T-cell (primary cell): Measurements from ENCODE around the gene ROCK2. TPM values are rescaled to one million over a fixed set of nuclear protein-coding genes. Genes with fewer than 3 reads are reported as not detected.

Experiments
- ATAC-seq, 4 experiments: fragments of 200-7000 bp in 3 of 4; fragments of 150-1000 bp in 1 of 4; cut with Tn5 transposase; replicated peaks in 1 of 4; 1 replicate in 3 of 4; 2 replicates in 1 of 4; pipeline ENCODE4 v1.10.0; 2021; ENCODE audit warnings: moderate library complexity in 3 of 4, mild to moderate bottlenecking in 2 of 4, moderate number of reproducible peaks in 1 of 4
- CTCF ChIA-PET, 2 donors: fragments of 300-600 bp; sonication (Branson Sonifier 250); formaldehyde crosslinking; loops; one replicate each; lab custom pipeline; 2022; ENCODE audit warnings: antibody characterized with exemption in 2 of 2; lab: Charles Lee
- POLR2A ChIA-PET, 2 donors: fragments of 300-600 bp; sonication (Branson Sonifier 250); formaldehyde crosslinking; loops; one replicate each; lab custom pipeline; 2022; ENCODE audit warnings: antibody characterized with exemption in 2 of 2; lab: Charles Lee
- DNase-seq, 35 experiments: peaks; one replicate each; pipeline versions ENCODE4 v3.0.0 to v3.0.0-alpha.2; 2013 to 2023
- H3K27ac ChIP-seq: one replicate; pipeline ENCODE4 v1.5.1; 2013; ENCODE audit warnings: low read length
- H3K27me3 ChIP-seq, 2 experiments: replicated peaks in 1 of 2; 1 replicate in 1 of 2; 2 replicates in 1 of 2; pipeline versions ENCODE4 v1.6.1 to v1.7.0; 2013; ENCODE audit warnings: low read length in 1 of 2, mixed read lengths in 1 of 2; ENCODE audit not compliant: control insufficient read depth in 2 of 2, insufficient read depth in 2 of 2; ENCODE audit errors: extremely low read depth in 1 of 2
- H3K36me3 ChIP-seq, 2 donors: 1 replicate in 1 of 2; 2 replicates in 1 of 2; pipeline versions ENCODE4 v1.6.1 to v1.7.0; 2013; ENCODE audit warnings: low read length in 1 of 2; ENCODE audit not compliant: control insufficient read depth in 2 of 2, insufficient read depth in 1 of 2; ENCODE audit errors: extremely low read depth in 1 of 2
- H3K4me1 ChIP-seq, 2 experiments: 1 replicate in 1 of 2; 2 replicates in 1 of 2; pipeline versions ENCODE4 v1.6.1 to v1.7.0; 2013; ENCODE audit warnings: low read length in 2 of 2, mixed read lengths in 1 of 2; ENCODE audit not compliant: insufficient read depth in 2 of 2, control insufficient read depth in 1 of 2; ENCODE audit errors: extremely low read depth in 1 of 2
- H3K4me3 ChIP-seq, 2 donors: 1 replicate in 1 of 2; 2 replicates in 1 of 2; pipeline versions ENCODE4 v1.5.1 to v1.7.0; 2013; ENCODE audit warnings: mild to moderate bottlenecking in 2 of 2, low read length in 1 of 2, moderate library complexity in 1 of 2; ENCODE audit not compliant: control insufficient read depth in 1 of 2; ENCODE audit errors: extremely low read depth in 1 of 2
- H3K9me3 ChIP-seq: 2 replicates; pipeline ENCODE4 v1.7.0; 2013
- H3K27ac Mint-ChIP-seq, 2 donors: one replicate each; pipeline ENCODE4 v1.8.0; 2020 to 2021; ENCODE audit warnings: mild to moderate bottlenecking in 2 of 2, mixed read lengths in 2 of 2
- H3K27me3 Mint-ChIP-seq, 2 donors: one replicate each; pipeline ENCODE4 v1.8.0; 2021 to 2022; ENCODE audit warnings: mixed read lengths in 2 of 2
- H3K36me3 Mint-ChIP-seq: one replicate; pipeline ENCODE4 v1.8.0; 2021; ENCODE audit warnings: mixed read lengths
- H3K4me1 Mint-ChIP-seq, 3 donors: one replicate each; pipeline ENCODE4 v1.8.0; 2020 to 2022; ENCODE audit warnings: mixed read lengths in 3 of 3, mild to moderate bottlenecking in 1 of 3
- H3K4me3 Mint-ChIP-seq, 3 donors: one replicate each; pipeline ENCODE4 v1.8.0; 2020 to 2022; ENCODE audit warnings: mild to moderate bottlenecking in 3 of 3, mixed read lengths in 3 of 3, moderate library complexity in 3 of 3
- H3K9me3 Mint-ChIP-seq, 3 donors: one replicate each; pipeline ENCODE4 v1.8.0; 2020 to 2022; ENCODE audit warnings: mixed read lengths in 3 of 3
- WGBS: methylation state at CpG from one replicate; pipeline ENCODE4 v1.1.5; 2013; ENCODE audit warnings: missing lambda C conversion rate; ENCODE audit not compliant: insufficient coverage; 5-methylcytosine and 5-hydroxymethylcytosine counted together
- total RNA-seq, 35 experiments: library from RNA in 6 of 35; stranded (reverse) in 6 of 35; fragments of 120-200 nt in 1 of 35; gene quantifications; one replicate each; pipeline versions ENCODE4 v1.2.1 to v1.2.4 and lab custom pipeline; 2013 to 2026

Gene ROCK2
- total RNA-seq, 5 donors from 2014 or later (not counting 1 experiment from before 2014, with no cell fraction given): 15.5 to 22.3 (median 18.6) TPM

DNA sequence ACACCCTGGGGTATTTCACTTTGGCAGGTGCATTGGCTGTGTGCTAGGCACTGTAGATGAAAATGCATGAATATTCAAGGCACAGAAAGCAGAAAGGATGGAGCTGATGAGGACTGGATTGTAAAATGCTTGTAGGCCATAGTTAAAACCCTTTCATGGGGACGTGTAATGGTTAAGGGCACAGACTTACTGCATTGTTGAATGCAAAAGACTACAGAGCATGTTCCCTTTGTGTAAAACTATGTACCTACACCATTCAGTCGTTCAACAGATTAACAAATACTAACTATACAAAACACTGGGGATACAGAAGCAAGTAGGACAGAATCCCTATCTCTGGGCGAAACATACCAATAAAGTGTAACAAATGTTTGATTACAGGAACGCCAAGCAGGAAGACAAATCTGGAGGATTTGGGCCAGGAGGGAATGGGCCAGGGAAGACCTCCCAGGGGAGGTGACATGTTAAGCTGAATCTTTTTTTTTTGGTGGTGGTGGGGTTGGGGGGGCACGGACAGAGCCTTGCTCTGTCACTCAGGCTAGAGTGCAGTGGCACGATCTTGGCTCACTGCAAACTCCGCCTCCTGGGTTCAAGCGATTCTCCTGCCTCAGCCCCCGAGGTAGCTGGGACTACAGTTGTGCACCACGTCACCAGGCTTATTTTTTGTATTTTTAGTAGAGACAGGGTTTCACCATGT is 19.6 kb upstream of the ROCK2 start:
- Histone ChIP-seq H3K9me3 (no peaks in the 10 kb centered on the region), H3K4me3 (no peak overlapping the region), H3K27ac (no peak overlapping the region), H3K27me3 (no peaks in the 10 kb centered on the region), H3K4me1 (no peaks in the 10 kb centered on the region), H3K36me3 (no peaks in the 10 kb centered on the region)
- ATAC-seq (no peak), DNase-seq (no peak)
- Mint-ChIP-seq H3K4me1 (no peaks in the 10 kb centered on the region), H3K9me3 (no peaks in the 10 kb centered on the region), H3K36me3 (no peaks in the 10 kb centered on the region), H3K27me3 (no peaks in the 10 kb centered on the region), H3K4me3 (no peak overlapping the region), H3K27ac (no peak overlapping the region)
- WGBS: 100% methylated on average over 2 of the region's 10 CpGs
- ChIA-PET CTCF (no interaction called here), POLR2A (interaction anchor here in 1 of 2 donors (0.7 kb wide), 1 partner anchor 35 kb away, joined by 8 read pairs; no protein-coding TSS in a partner anchor)

DNA sequence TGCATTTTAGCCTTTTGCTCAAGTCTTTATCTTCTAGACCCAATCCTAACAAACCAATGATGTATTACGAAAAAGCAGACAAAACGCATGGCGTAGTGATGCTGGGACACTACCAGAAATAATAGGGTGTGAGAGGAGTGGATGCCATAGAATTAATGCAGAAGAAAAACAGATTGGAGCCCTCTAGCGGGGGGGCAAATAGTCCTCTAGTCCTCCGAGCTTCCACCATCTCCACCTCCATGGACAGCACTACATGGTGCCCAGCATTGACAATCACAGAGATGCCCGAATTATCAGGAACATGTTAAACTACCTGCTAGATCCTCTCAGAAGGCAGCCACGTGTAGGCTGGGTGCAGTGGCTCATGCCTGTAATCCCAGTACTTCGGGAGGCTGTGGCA is 15.4 kb upstream of the ROCK2 start:
- Histone ChIP-seq H3K27ac (no peak overlapping the region), H3K27me3 (no peaks in the 10 kb centered on the region), H3K4me1 (no peaks in the 10 kb centered on the region), H3K9me3 (no peaks in the 10 kb centered on the region), H3K36me3 (no peaks in the 10 kb centered on the region), H3K4me3 (no peak overlapping the region)
- H3K4me3 Mint-ChIP-seq: no peak overlapping the region
- ChIA-PET POLR2A (no interaction called here), CTCF (no interaction called here)
- no peaks in the 10 kb centered on the region for H3K27me3 Mint-ChIP-seq
- no peak for ATAC-seq
- DNase-seq: no peak
- no peaks in the 10 kb centered on the region for H3K36me3 Mint-ChIP-seq
- H3K4me1 Mint-ChIP-seq: no peaks in the 10 kb centered on the region
- 62% methylated on average over 3 of the region's 8 CpGs for WGBS
- no peaks in the 10 kb centered on the region for H3K9me3 Mint-ChIP-seq
- no peak overlapping the region for H3K27ac Mint-ChIP-seq

DNA sequence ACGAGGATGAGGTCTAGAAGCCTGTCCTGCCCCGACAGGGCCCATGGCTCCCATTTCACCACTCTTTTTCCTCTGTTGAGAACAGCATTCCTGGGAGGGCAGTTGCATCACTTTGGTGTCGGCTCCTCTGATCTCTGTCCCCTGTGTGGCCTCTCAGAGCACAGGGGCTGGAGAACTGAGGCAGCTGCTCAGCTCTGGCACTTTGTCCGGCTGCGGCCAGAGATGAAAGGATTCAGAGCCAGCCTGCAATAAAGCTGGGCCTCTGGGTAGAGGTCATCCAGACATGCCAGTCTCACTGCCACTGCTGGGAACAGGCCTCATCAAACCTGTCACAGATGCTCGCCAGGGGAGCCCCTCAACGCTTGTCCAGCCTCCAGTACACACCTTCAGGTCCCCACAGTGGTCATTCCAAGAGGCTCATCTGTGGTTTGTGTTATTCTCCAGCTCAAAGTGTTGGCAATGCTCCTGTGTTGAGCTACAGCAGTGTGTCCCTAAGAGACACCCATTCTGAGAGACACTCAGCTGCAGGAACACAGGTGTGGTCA is 13.1 kb upstream of the ROCK2 start:
- Mint-ChIP-seq H3K4me1 (no peaks in the 10 kb centered on the region), H3K27me3 (peaks cover 0 to 1% of the 10 kb centered on the region in 2 donors), H3K27ac (no peak overlapping the region), H3K4me3 (no peak overlapping the region), H3K9me3 (no peaks in the 10 kb centered on the region), H3K36me3 (no peaks in the 10 kb centered on the region)
- ChIA-PET CTCF (no interaction called here), POLR2A (no interaction called here)
- 85% methylated on average over 7 of the region's 7 CpGs for WGBS
- Histone ChIP-seq H3K36me3 (no peaks in the 10 kb centered on the region), H3K4me1 (no peaks in the 10 kb centered on the region), H3K27ac (no peak overlapping the region), H3K27me3 (no peaks in the 10 kb centered on the region), H3K9me3 (no peaks in the 10 kb centered on the region), H3K4me3 (no peak overlapping the region)
- DNase-seq (no peak), ATAC-seq (no peak)

DNA sequence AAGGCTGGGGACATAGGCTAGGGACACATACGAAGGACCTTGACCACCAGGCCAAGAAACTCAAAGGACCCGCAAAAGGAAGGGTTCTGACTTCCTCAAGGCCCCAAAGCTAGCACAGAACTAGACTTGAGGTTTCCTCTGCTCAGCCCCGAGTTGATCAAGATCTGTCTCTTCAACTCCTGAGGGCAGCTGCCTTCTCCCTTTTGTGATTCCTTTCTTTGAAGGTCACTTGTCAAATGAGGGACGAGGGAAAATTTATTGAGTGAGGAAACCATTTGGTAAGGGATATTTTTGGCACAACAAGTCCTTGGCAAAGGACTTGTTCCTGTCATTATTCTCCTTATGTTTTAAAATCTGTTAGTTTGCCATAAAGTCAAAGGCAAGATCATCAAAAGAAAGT is 12.3 kb upstream of the ROCK2 start:
- 8% methylated on average over 3 of the region's 4 CpGs for WGBS
- H3K9me3 Mint-ChIP-seq: no peaks in the 10 kb centered on the region
- ChIA-PET CTCF (no interaction called here), POLR2A (no interaction called here)
- no peak overlapping the region for H3K4me3 Mint-ChIP-seq
- no peaks in the 10 kb centered on the region for H3K4me1 ChIP-seq
- H3K27me3 Mint-ChIP-seq: peaks cover 0 to 1% of the 10 kb centered on the region in 2 donors
- DNase-seq (no peak), ATAC-seq (no peak)
- no peaks in the 10 kb centered on the region for H3K36me3 Mint-ChIP-seq
- no peak overlapping the region for H3K4me3 ChIP-seq
- no peaks in the 10 kb centered on the region for H3K4me1 Mint-ChIP-seq
- no peaks in the 10 kb centered on the region for H3K36me3 ChIP-seq
- no peaks in the 10 kb centered on the region for H3K27me3 ChIP-seq
- no peaks in the 10 kb centered on the region for H3K9me3 ChIP-seq
- no peak overlapping the region for H3K27ac ChIP-seq
- no peak overlapping the region for H3K27ac Mint-ChIP-seq

DNA sequence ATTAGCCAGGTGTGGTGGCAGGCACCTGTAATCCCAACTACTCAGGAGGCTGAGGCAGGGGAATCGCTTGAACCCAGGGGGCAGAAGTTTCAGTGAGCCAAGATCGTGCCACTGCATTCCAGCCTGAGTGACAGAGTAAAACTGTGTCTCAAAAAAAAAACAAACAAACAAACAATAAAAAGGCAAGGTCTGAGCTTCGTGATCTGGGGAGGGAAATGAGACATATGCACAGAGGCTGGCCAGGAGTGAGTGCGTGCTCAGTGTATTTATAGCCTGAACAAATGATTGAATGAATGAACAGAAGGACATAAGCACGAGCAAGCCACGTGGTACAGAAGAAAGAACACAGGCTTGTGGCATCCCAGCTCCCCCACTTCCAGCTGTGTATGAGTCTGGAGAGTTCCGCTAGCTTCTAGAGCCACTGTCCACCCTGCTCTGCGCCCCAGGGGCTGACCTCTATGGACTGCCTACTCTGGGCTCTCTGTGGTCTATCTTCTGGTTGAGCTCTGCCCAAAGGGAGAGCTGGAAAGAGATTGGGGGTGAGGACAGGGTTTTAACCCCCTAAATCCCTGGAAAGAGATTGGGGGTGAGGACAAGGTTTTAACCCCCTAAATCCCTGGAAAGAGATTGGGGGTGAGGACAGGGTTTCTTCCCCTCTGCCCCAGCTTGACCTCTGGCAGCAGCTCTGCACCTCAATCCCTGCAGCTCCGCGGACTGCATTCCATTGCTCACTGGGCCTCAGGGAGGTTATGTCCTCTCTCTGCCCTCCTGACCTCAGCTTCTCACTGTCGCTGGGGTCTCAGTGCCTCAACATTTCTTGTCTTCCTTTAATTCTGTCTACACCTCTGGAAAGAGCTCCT is 11.0 kb upstream of the ROCK2 start:
- DNase-seq (no peak), ATAC-seq (no peak)
- Histone ChIP-seq H3K9me3 (no peaks in the 10 kb centered on the region), H3K4me1 (no peaks in the 10 kb centered on the region), H3K27ac (no peak overlapping the region), H3K4me3 (no peak overlapping the region), H3K36me3 (no peaks in the 10 kb centered on the region), H3K27me3 (no peaks in the 10 kb centered on the region)
- Mint-ChIP-seq H3K4me3 (no peak overlapping the region), H3K4me1 (no peaks in the 10 kb centered on the region), H3K27ac (no peak overlapping the region), H3K27me3 (peaks cover 0 to 1% of the 10 kb centered on the region in 2 donors), H3K9me3 (no peaks in the 10 kb centered on the region), H3K36me3 (no peaks in the 10 kb centered on the region)
- POLR2A ChIA-PET: interaction anchor here in 1 of 2 donors (0.5 kb wide), 1 partner anchor 213 kb away, joined by 7 read pairs; no protein-coding TSS in a partner anchor
- CTCF ChIA-PET: no interaction called here
- 100% methylated on average over 6 of the region's 11 CpGs for WGBS

DNA sequence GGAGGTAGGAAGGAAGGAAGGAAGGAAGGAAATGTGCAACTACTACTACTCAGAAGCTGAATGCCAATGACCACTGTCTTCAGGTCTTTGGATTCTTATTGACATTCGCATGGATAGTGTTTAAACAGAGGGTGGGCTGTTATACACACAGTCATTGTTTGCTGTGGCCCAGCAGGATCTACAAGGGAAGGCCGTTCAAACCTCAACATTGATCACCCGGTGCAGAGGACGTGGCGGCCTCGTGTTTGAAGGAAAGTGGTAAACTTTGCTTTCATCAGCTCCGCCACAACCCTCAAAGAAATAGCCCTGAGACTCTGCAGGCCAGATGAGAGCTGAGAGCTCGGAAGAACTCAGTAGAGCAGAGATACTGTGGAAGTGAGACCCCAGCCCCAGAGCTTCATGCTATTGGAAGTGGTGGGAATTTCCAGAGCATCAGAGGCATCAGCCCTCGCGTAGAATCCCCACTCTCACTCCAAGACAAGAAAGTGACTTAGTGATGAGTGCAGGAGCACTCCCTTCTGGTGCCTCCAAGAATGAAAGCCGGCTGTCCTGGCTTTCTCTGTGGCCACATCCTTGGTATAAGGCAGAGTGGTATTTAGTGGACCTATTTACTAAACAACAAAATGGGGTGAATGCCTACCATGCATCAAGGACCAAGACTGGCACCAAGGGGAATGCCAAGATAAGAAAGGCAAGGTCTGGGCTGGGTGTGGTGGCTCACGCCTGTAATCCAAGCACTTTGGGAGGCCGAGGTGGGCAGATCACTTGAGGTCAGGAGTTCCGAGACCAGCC is 10.1 kb upstream of the ROCK2 start:
- Histone ChIP-seq H3K9me3 (no peaks in the 10 kb centered on the region), H3K36me3 (no peaks in the 10 kb centered on the region), H3K4me1 (no peaks in the 10 kb centered on the region), H3K27ac (no peak overlapping the region), H3K27me3 (no peaks in the 10 kb centered on the region), H3K4me3 (no peak overlapping the region)
- Mint-ChIP-seq H3K4me1 (no peaks in the 10 kb centered on the region), H3K36me3 (no peaks in the 10 kb centered on the region), H3K9me3 (no peaks in the 10 kb centered on the region), H3K4me3 (no peak overlapping the region), H3K27me3 (peaks cover 0 to 1% of the 10 kb centered on the region in 2 donors), H3K27ac (no peak overlapping the region)
- POLR2A ChIA-PET: no interaction called here
- CTCF ChIA-PET: no interaction called here
- 90% methylated on average over 2 of the region's 14 CpGs for WGBS
- ATAC-seq: no peak
- no peak for DNase-seq
